HFFc6 (cell line): ENCODE measurements around the gene MYO18B. TPM values are rescaled to one million over a fixed set of nuclear protein-coding genes. Genes with fewer than 3 reads are reported as not detected.

Source experiments
- DNase-seq: peaks from one replicate; pipeline ENCODE4 v3.0.0-alpha.2; 2018
- H3K27ac Mint-ChIP-seq: 2 replicates; pipeline ENCODE4 v1.8.0; 2020; ENCODE audit warnings: mild to moderate bottlenecking, mixed read lengths
- H3K27me3 Mint-ChIP-seq: 2 replicates; pipeline ENCODE4 v1.8.0; 2021; ENCODE audit warnings: mild to moderate bottlenecking, moderate library complexity, mixed read lengths; ENCODE audit not compliant: insufficient read depth
- H3K36me3 Mint-ChIP-seq: 2 replicates; pipeline ENCODE4 v1.8.0; 2021; ENCODE audit warnings: low read depth, mixed read lengths
- H3K4me1 Mint-ChIP-seq: 2 replicates; pipeline ENCODE4 v1.8.0; 2020; ENCODE audit warnings: low read depth, mixed read lengths
- H3K4me3 Mint-ChIP-seq: 2 replicates; pipeline ENCODE4 v1.8.0; 2020; ENCODE audit warnings: mild to moderate bottlenecking, moderate library complexity, mixed read lengths
- H3K9me3 Mint-ChIP-seq: 2 replicates; pipeline ENCODE4 v1.8.0; 2020; ENCODE audit warnings: mild to moderate bottlenecking, mixed read lengths
- CTCF ChIP-seq: fragments of 200-600 bp; sonication (generic); IDR thresholded peaks from 2 replicates; pipeline ENCODE4 v1.5.0; 2021; ENCODE audit warnings: antibody characterized with exemption, mild to moderate bottlenecking
- total RNA-seq, 6 experiments: library from RNA; stranded (reverse); fragmentation: NEBNext Ultra II Directional; extraction: Animal tissue kit (Norgen Biotek cat#: 25700); gene quantifications; 2 replicates in 1 of 6; 3 replicates in 5 of 6; pipeline ENCODE4 v1.2.3, GENCODE V29; 2021

MYO18B gene
- total RNA-seq, 6 experiments from 2014 or later = 0.02 TPM; not detected in 5

- DNase-seq = no peak
- no peak for TF ChIP-seq CTCF
- H3K4me1 Mint-ChIP-seq = no peaks in the 10 kb centered on the region
- H3K27me3 Mint-ChIP-seq = no peaks in the 10 kb centered on the region; the same call in 1 of the 2 replicates
- H3K4me3 Mint-ChIP-seq = no peak overlapping the region
- H3K9me3 Mint-ChIP-seq = peaks cover 51% of the 10 kb centered on the region
- no peaks in the 10 kb centered on the region; the same call in 1 of the 2 replicates for H3K36me3 Mint-ChIP-seq
- H3K27ac Mint-ChIP-seq = no peak overlapping the region
Observed at GRCh38 chr22:25802018-25802417, 60.0 kb downstream of the MYO18B start.

- peaks cover 6% of the 10 kb centered on the region; the same call in 1 of the 2 replicates for H3K36me3 Mint-ChIP-seq
- H3K4me1 Mint-ChIP-seq = no peaks in the 10 kb centered on the region
- no peaks in the 10 kb centered on the region; the same call in 1 of the 2 replicates for H3K27me3 Mint-ChIP-seq
- H3K9me3 Mint-ChIP-seq = peaks cover 69% of the 10 kb centered on the region
- TF ChIP-seq CTCF = no peak
- no peak overlapping the region for H3K27ac Mint-ChIP-seq
- H3K4me3 Mint-ChIP-seq = no peak overlapping the region
- DNase-seq = no peak
Observed at GRCh38 chr22:25804676-25805075, 62.7 kb downstream of the MYO18B start.

GRCh38 chr22:25806579-25806978, 64.6 kb downstream of the MYO18B start:
- H3K27ac Mint-ChIP-seq = no peak overlapping the region
- no peaks in the 10 kb centered on the region; the same call in 1 of the 2 replicates for H3K27me3 Mint-ChIP-seq
- H3K4me1 Mint-ChIP-seq = no peaks in the 10 kb centered on the region
- H3K4me3 Mint-ChIP-seq = no peak overlapping the region
- TF ChIP-seq CTCF = no peak
- H3K36me3 Mint-ChIP-seq = peaks cover 6% of the 10 kb centered on the region; the same call in 1 of the 2 replicates
- no peak for DNase-seq
- H3K9me3 Mint-ChIP-seq = peaks cover 75% of the 10 kb centered on the region

GRCh38 chr22:25814685-25815084, 72.7 kb downstream of the MYO18B start:
- no peak overlapping the region for H3K27ac Mint-ChIP-seq
- DNase-seq = no peak
- H3K4me1 Mint-ChIP-seq = no peaks in the 10 kb centered on the region
- no peak for TF ChIP-seq CTCF
- peaks cover 66% of the 10 kb centered on the region for H3K9me3 Mint-ChIP-seq
- H3K4me3 Mint-ChIP-seq = no peak overlapping the region
- H3K36me3 Mint-ChIP-seq = 0 out of 2 replicates have a peak, but pooled peaks cover 5% of the 10 kb centered on the region
- H3K27me3 Mint-ChIP-seq = no peaks in the 10 kb centered on the region; the same call in 1 of the 2 replicates

- no peak for TF ChIP-seq CTCF
- no peak for DNase-seq
- Mint-ChIP-seq H3K27me3 (no peaks in the 10 kb centered on the region), H3K27ac (no peak overlapping the region), H3K36me3 (0 out of 2 replicates have a peak, but pooled peaks cover 5% of the 10 kb centered on the region), H3K4me3 (no peak overlapping the region), H3K9me3 (peaks cover 68% of the 10 kb centered on the region), H3K4me1 (no peaks in the 10 kb centered on the region)
Observed at GRCh38 chr22:25815561-25815960, 73.6 kb downstream of the MYO18B start.
